Activated naive CD4-positive, alpha-beta T cell treated with anti-CD3 and anti-CD28 coated beads, Interleukin-2, amount 10 ng/mL, durations not matched to agents 7 days and 5 days (primary cell): ENCODE results near the gene PHF21A.

Experiments used
- CTCF ChIA-PET: fragments of 350-600 bp; sonication (Branson Sonifier 250); formaldehyde crosslinking; loops from one replicate; lab custom pipeline; 2021; ENCODE audit warnings: antibody characterized with exemption; lab: Charles Lee
- DNase-seq: peaks from one replicate; pipeline ENCODE4 v3.0.0-alpha.2; 2020
- H3K27ac Mint-ChIP-seq: one replicate; pipeline ENCODE4 v1.8.0; 2021; ENCODE audit warnings: mild to moderate bottlenecking, moderate library complexity, mixed read lengths
- H3K27me3 Mint-ChIP-seq: one replicate; pipeline ENCODE4 v1.8.0; 2021; ENCODE audit warnings: mild to moderate bottlenecking, mixed read lengths
- H3K36me3 Mint-ChIP-seq: one replicate; pipeline ENCODE4 v1.8.0; 2021; ENCODE audit warnings: mixed read lengths
- H3K4me1 Mint-ChIP-seq: one replicate; pipeline ENCODE4 v1.8.0; 2021; ENCODE audit warnings: mixed read lengths
- H3K4me3 Mint-ChIP-seq: one replicate; pipeline ENCODE4 v1.8.0; 2021; ENCODE audit warnings: mild to moderate bottlenecking, moderate library complexity, mixed read lengths
- H3K9me3 Mint-ChIP-seq: one replicate; pipeline ENCODE4 v1.8.0; 2021; ENCODE audit warnings: mixed read lengths

PHF21A gene

DNA sequence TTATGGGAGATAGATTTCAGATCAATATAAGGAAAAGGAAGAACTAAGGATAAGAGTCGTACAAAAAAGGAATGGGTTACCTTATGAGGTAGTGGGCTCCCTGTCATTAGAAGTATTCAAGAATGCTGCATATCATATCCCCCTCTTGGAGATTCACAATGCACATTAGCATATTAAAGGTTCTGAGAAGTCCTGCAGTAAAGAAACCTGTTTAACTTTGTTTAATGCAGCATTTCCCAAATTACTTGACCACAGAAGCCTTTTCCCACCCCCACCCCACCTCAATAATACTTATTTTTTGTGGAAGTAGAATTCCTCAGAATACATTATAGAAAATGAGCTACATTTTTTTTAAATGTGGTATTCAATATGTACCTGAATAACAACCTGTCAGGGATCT lies 30.9 kb downstream of the PHF21A start:
- H3K36me3 Mint-ChIP-seq: peaks cover 7% of the 10 kb centered on the region
- no peaks in the 10 kb centered on the region for H3K9me3 Mint-ChIP-seq
- no peaks in the 10 kb centered on the region for H3K27me3 Mint-ChIP-seq
- no peak for DNase-seq
- H3K27ac Mint-ChIP-seq: no peak overlapping the region
- CTCF ChIA-PET: no interaction called here
- no peak overlapping the region for H3K4me3 Mint-ChIP-seq
- H3K4me1 Mint-ChIP-seq: no peaks in the 10 kb centered on the region

GRCh38 chr11:46079662-46080061 lies 41.6 kb downstream of the PHF21A start:
- CTCF ChIA-PET: no interaction called here
- no peaks in the 10 kb centered on the region for H3K4me1 Mint-ChIP-seq
- no peak overlapping the region for H3K27ac Mint-ChIP-seq
- H3K9me3 Mint-ChIP-seq: no peaks in the 10 kb centered on the region
- no peak overlapping the region for H3K4me3 Mint-ChIP-seq
- H3K36me3 Mint-ChIP-seq: peaks cover 15% of the 10 kb centered on the region
- H3K27me3 Mint-ChIP-seq: no peaks in the 10 kb centered on the region
- no peak for DNase-seq

- no peak overlapping the region for H3K27ac Mint-ChIP-seq
- no peak overlapping the region for H3K4me3 Mint-ChIP-seq
- H3K36me3 Mint-ChIP-seq: peaks cover 8% of the 10 kb centered on the region
- H3K4me1 Mint-ChIP-seq: no peaks in the 10 kb centered on the region
- no peaks in the 10 kb centered on the region for H3K9me3 Mint-ChIP-seq
- no peaks in the 10 kb centered on the region for H3K27me3 Mint-ChIP-seq
- CTCF ChIA-PET: interaction anchor here (1.2 to 1.4 kb wide), 2 partner anchors 29 to 69 kb away, joined by 3 to 5 read pairs; no protein-coding TSS in a partner anchor
- DNase-seq: no peak
Observed at GRCh38 chr11:46075928-46076327, 45.3 kb downstream of the PHF21A start.

- H3K27me3 Mint-ChIP-seq: no peaks in the 10 kb centered on the region
- no peaks in the 10 kb centered on the region for H3K4me1 Mint-ChIP-seq
- H3K9me3 Mint-ChIP-seq: no peaks in the 10 kb centered on the region
- H3K27ac Mint-ChIP-seq: no peak overlapping the region
- DNase-seq: no peak
- peaks cover 8% of the 10 kb centered on the region for H3K36me3 Mint-ChIP-seq
- H3K4me3 Mint-ChIP-seq: no peak overlapping the region
- CTCF ChIA-PET: no interaction called here
Observed at GRCh38 chr11:46075168-46075567, 46.1 kb downstream of the PHF21A start.

DNA sequence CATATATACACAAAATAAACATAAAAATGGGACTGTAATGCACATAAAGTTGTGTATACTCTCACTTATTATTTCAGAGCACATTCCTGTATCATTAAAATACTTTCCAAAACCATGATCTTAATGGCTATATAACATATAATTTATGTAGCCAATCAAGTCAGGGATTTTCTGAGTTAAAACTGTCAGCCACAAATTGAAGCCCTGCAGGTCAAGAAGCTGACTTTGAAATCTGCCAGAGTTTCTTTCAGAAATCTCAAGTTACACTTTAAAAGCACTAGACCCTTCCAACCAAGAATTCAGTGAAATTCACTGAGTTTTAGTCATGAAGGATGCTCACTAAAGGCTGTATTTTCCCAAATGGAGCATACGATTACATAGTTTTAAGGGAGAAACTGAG lies 47.6 kb downstream of the PHF21A start:
- no peak for DNase-seq
- CTCF ChIA-PET: no interaction called here
- H3K27ac Mint-ChIP-seq: no peak overlapping the region
- H3K36me3 Mint-ChIP-seq: peaks cover 4% of the 10 kb centered on the region
- no peaks in the 10 kb centered on the region for H3K9me3 Mint-ChIP-seq
- no peaks in the 10 kb centered on the region for H3K27me3 Mint-ChIP-seq
- no peak overlapping the region for H3K4me3 Mint-ChIP-seq
- no peaks in the 10 kb centered on the region for H3K4me1 Mint-ChIP-seq

GRCh38 chr11:46072172-46072964 lies 48.9 kb downstream of the PHF21A start:
- Mint-ChIP-seq H3K36me3 (peaks cover 4% of the 10 kb centered on the region), H3K4me3 (no peak overlapping the region), H3K27me3 (no peaks in the 10 kb centered on the region), H3K27ac (no peak overlapping the region), H3K4me1 (no peaks in the 10 kb centered on the region), H3K9me3 (no peaks in the 10 kb centered on the region)
- DNase-seq: no peak
- CTCF ChIA-PET: no interaction called here

DNA sequence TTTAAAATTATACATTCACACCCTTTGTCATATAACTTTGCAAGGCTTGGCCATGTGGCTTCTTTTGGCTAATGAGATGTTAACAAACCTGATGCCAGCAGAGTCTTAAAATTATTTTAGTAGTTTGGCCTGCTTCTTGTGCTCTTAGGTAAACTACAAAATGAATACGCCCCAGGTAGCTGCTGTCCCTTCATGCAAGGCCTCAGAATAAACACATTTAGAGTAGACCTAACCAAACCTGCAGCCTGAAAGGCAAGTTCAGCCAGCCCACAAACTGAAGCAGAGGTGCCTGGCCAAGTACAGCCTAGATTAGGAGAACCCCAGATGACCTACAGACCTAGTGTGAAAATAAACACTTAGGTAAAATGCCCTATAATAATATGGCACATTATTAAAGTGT lies 50.2 kb downstream of the PHF21A start:
- peaks cover 1% of the 10 kb centered on the region for H3K36me3 Mint-ChIP-seq
- no peaks in the 10 kb centered on the region for H3K9me3 Mint-ChIP-seq
- no peaks in the 10 kb centered on the region for H3K27me3 Mint-ChIP-seq
- CTCF ChIA-PET: no interaction called here
- no peak for DNase-seq
- H3K27ac Mint-ChIP-seq: no peak overlapping the region
- peaks cover under 1% of the 10 kb centered on the region for H3K4me1 Mint-ChIP-seq
- H3K4me3 Mint-ChIP-seq: no peak overlapping the region

DNA sequence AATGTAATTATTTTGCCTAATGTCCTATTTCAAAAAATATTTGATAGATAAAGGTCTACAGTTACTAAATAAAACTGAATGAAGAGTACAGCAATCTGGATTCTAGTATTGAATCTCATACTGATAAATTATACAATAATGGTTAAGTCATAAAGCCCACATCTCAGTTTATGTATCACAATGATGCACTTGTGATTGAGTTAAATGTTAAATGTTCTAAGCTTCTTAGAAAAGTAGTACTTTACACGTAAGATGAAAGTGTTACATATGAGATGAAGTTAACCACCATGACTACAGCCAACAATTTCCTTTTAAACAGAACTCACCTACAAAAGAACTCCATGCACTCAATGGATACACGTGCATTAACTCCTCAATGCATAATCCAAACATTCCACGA lies 51.7 kb downstream of the PHF21A start:
- Mint-ChIP-seq H3K4me1 (peaks cover 7% of the 10 kb centered on the region), H3K9me3 (no peaks in the 10 kb centered on the region), H3K4me3 (no peak overlapping the region), H3K36me3 (no peaks in the 10 kb centered on the region), H3K27ac (no peak overlapping the region), H3K27me3 (no peaks in the 10 kb centered on the region)
- CTCF ChIA-PET: no interaction called here
- DNase-seq: no peak

DNA sequence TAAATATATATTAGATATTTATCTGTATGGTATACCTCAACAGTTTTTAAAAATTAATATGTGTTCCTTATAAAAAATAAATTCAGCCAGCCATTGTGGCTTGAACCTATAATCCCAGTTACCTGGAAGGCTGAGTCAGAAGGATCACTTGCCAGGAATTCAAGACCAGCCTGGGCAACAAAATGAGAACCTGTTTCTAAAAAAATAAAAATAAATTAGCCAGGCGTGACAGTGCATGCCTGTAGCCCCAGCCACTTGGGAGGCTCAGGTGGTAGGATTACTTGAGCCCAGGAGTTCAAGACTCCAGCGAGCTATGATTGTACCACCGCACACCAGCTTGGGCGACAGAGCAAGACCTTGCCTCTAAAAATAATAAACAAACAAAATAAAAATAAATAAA lies 54.9 kb downstream of the PHF21A start:
- Mint-ChIP-seq H3K36me3 (no peaks in the 10 kb centered on the region), H3K4me1 (peaks cover 7% of the 10 kb centered on the region), H3K27me3 (no peaks in the 10 kb centered on the region), H3K27ac (no peak overlapping the region), H3K4me3 (no peak overlapping the region), H3K9me3 (no peaks in the 10 kb centered on the region)
- DNase-seq: no peak
- CTCF ChIA-PET: no interaction called here

DNA sequence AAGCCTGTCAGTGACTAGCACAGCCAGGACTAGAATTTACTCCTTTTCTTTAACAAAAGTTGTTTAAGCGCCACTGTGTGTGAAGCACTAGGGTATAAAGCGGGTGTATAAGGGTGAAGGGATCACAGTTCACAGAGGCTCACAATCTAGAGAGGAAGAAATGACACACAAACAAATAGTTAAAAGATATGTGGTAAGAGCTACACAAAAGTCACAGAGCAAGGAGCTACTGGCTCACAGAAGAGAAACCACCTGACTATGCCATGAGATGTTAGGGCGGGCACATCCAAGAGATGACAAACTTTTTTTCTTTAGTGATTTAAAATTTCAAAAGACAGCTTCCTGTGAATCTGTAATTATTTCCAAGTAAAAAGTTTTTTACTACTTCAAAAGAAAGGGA lies 55.6 kb downstream of the PHF21A start:
- Mint-ChIP-seq H3K4me1 (peaks cover 7% of the 10 kb centered on the region), H3K36me3 (no peaks in the 10 kb centered on the region), H3K9me3 (no peaks in the 10 kb centered on the region), H3K4me3 (no peak overlapping the region), H3K27me3 (no peaks in the 10 kb centered on the region), H3K27ac (no peak overlapping the region)
- no peak for DNase-seq
- CTCF ChIA-PET: interaction anchor here (0.8 to 1.0 kb wide), 2 partner anchors 25 to 192 kb away, joined by 3 read pairs; no protein-coding TSS in a partner anchor

GRCh38 chr11:46064221-46064620 lies 57.0 kb downstream of the PHF21A start:
- CTCF ChIA-PET: interaction anchor here (1.3 kb wide), 1 partner anchor 58 kb away, joined by 3 read pairs; no protein-coding TSS in a partner anchor
- Mint-ChIP-seq H3K4me1 (peaks cover 7% of the 10 kb centered on the region), H3K9me3 (no peaks in the 10 kb centered on the region), H3K27me3 (no peaks in the 10 kb centered on the region), H3K27ac (no peak overlapping the region), H3K4me3 (no peak overlapping the region), H3K36me3 (no peaks in the 10 kb centered on the region)
- DNase-seq: no peak

DNA sequence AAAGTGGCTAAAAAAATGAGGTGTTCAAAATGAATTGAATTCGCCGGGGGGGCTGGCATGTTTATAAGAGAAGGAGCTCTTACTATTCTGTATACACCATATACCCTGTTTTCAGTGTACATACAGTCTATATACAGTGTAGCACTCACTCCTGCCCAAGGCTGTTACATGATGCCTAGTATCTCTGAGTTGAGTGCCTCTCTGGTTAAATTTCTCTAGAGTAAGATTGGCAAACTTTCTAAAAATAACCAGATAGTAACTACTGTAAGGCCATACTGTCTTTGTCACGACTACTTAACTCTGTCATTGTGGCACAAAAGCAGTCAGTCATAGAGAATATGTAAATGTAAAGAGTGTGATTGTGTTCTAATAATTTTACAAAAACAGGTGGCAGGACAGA lies 58.1 kb downstream of the PHF21A start:
- H3K27me3 Mint-ChIP-seq: no peaks in the 10 kb centered on the region
- no peaks in the 10 kb centered on the region for H3K36me3 Mint-ChIP-seq
- CTCF ChIA-PET: no interaction called here
- DNase-seq: no peak
- H3K4me1 Mint-ChIP-seq: peaks cover 7% of the 10 kb centered on the region
- H3K9me3 Mint-ChIP-seq: no peaks in the 10 kb centered on the region
- no peak overlapping the region for H3K27ac Mint-ChIP-seq
- no peak overlapping the region for H3K4me3 Mint-ChIP-seq

DNA sequence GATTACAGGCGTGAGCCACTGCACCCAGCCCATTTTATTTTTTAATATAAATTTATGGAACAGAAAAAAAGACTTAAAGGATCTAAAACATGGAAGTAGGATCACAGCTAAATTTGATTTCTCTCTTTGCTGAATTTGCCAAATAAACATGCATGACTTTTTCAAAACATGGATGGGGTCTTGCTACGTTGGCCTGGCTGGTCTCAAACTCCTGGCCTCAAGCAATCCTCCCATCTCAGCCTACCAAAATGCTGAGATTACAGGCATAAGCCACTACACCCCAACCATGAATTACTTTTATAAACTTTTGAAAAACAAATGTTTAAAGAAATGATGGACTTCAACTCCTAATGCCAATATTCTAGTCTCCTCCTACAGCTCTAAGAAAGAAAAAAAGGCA lies 61.2 kb downstream of the PHF21A start:
- CTCF ChIA-PET: interaction anchor here (1.4 kb wide), 1 partner anchor 95 kb away, joined by 3 read pairs; no protein-coding TSS in a partner anchor
- no peak for DNase-seq
- no peaks in the 10 kb centered on the region for H3K27me3 Mint-ChIP-seq
- H3K27ac Mint-ChIP-seq: no peak overlapping the region
- H3K4me1 Mint-ChIP-seq: no peaks in the 10 kb centered on the region
- H3K36me3 Mint-ChIP-seq: no peaks in the 10 kb centered on the region
- no peaks in the 10 kb centered on the region for H3K9me3 Mint-ChIP-seq
- H3K4me3 Mint-ChIP-seq: no peak overlapping the region

DNA sequence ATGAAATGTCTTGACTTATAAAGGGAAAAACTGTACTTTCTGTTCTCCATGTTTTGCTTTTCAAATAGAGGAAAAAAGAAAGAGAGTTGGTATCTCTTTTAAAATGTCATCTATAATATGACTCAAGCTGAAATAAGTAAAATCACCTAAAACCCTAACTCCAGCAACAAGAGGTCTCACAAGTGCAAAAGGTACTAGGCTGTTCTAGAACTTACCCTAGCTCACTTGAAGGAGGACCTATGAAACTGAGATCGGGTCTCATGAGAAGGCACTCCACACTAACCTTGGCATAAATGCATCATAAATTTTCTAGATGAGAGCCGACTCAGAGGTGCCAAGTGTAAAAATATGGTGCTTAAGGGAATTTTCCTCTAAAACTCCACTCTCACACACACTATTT lies 63.8 kb downstream of the PHF21A start:
- H3K27ac Mint-ChIP-seq: no peak overlapping the region
- CTCF ChIA-PET: no interaction called here

DNA sequence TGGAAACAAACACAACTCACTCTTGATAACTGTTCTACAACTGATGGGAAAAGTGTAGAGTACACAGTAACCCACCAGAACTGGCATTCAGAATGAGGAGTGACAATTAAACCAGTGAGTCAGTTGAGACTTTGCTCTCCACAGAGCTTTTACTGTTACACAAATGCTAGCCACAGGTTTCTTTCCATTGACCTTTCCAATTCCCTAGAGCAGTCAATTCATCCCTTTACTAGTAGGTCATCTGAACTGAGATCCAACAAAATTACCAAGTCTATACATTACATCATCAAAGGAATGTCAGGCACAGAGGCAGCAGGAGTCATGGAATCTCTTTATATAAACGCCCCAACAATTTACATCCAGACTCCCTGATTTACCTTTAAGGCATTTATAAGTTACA lies 65.9 kb downstream of the PHF21A start:
- H3K9me3 Mint-ChIP-seq: no peaks in the 10 kb centered on the region
- DNase-seq: no peak
- no peaks in the 10 kb centered on the region for H3K27me3 Mint-ChIP-seq
- peaks cover 2% of the 10 kb centered on the region for H3K36me3 Mint-ChIP-seq
- CTCF ChIA-PET: interaction anchor here (0.7 to 1.1 kb wide), 2 partner anchors 61 to 284 kb away, joined by 3 to 4 read pairs; no protein-coding TSS in a partner anchor
- H3K4me1 Mint-ChIP-seq: no peaks in the 10 kb centered on the region
- no peak overlapping the region for H3K27ac Mint-ChIP-seq
- H3K4me3 Mint-ChIP-seq: no peak overlapping the region

More for the DNA sequence above, 63.8 kb downstream of the PHF21A start:
- Mint-ChIP-seq H3K4me3 (no peak overlapping the region), H3K4me1 (no peaks in the 10 kb centered on the region), H3K27me3 (no peaks in the 10 kb centered on the region), H3K9me3 (no peaks in the 10 kb centered on the region), H3K36me3 (no peaks in the 10 kb centered on the region)
- DNase-seq: no peak
